Breast epithelium (tissue), 3 donors: ENCODE results near the gene SPATA17.

Source experiments
- CTCF ChIP-seq, 3 donors: fragments of 450-650 bp; IDR thresholded peaks; one replicate each; pipeline ENCODE4 v1.5.1; 2016 to 2017; ENCODE audit warnings: antibody characterized with exemption in 3 of 3, mild to moderate bottlenecking in 3 of 3, moderate library complexity in 3 of 3
- POLR2A ChIP-seq: fragments of 450-650 bp; IDR thresholded peaks from one replicate; pipeline ENCODE4 v1.6.1; 2016; ENCODE audit warnings: antibody characterized with exemption, mild to moderate bottlenecking, moderate library complexity
- POLR2AphosphoS5 ChIP-seq, 3 donors: sonication (generic); formaldehyde crosslinking; IDR thresholded peaks; one replicate each; pipeline ENCODE4 v1.6.1; 2017; ENCODE audit warnings: antibody characterized with exemption in 3 of 3

- no peak for TF ChIP-seq POLR2A
- TF ChIP-seq CTCF (IDR thresholded peaks at IDR 0.05): no peak
- TF ChIP-seq POLR2AphosphoS5 (IDR thresholded peaks at IDR 0.05): no peak
Measured at GRCh38 chr1:217614200-217614712, 16.9 kb upstream of the SPATA17 start.
